ENCODE measurements around the gene FIBCD1.

Gene FIBCD1

GRCh38 chr9:130931508-130932254, 7.4 kb downstream of the FIBCD1 start:
- Histone ChIP-seq H3K36me3 (ENCODE audit: control insufficient read depth in 1 of 2, insufficient read depth in 2 of 2, low read length in 2 of 2) (no peaks in the 10 kb centered on the region), H3K4me1 (ENCODE audit: control insufficient read depth in 1 of 2, insufficient read depth in 2 of 2, low read length in 2 of 2) (peaks cover 0 to 21% of the 10 kb centered on the region in 2 donors), H3K27ac (ENCODE audit: low read length) (no peak overlapping the region), H3K9me3 (ENCODE audit: control insufficient read depth in 1 of 2, low read length in 2 of 2) (no peaks in the 10 kb centered on the region), H3K27me3 (ENCODE audit: low read depth, low read length) (peaks cover 21% of the 10 kb centered on the region), H3K4me3 (ENCODE audit: low read depth in 1 of 2, low read length in 2 of 2) (no peak overlapping the region)

GRCh38 chr9:130930804-130931349, 8.2 kb downstream of the FIBCD1 start:
- no peaks in the 10 kb centered on the region for H3K36me3 ChIP-seq (ENCODE audit: control insufficient read depth in 1 of 2, insufficient read depth in 2 of 2, low read length in 2 of 2)
- no peak overlapping the region for H3K27ac ChIP-seq (ENCODE audit: low read length)
- peaks cover 0 to 21% of the 10 kb centered on the region in 2 donors for H3K4me1 ChIP-seq (ENCODE audit: control insufficient read depth in 1 of 2, insufficient read depth in 2 of 2, low read length in 2 of 2)
- peaks cover 14% of the 10 kb centered on the region for H3K27me3 ChIP-seq (ENCODE audit: low read depth, low read length)
- no peaks in the 10 kb centered on the region for H3K9me3 ChIP-seq (ENCODE audit: control insufficient read depth in 1 of 2, low read length in 2 of 2)
- H3K4me3 ChIP-seq (ENCODE audit: low read depth in 1 of 2, low read length in 2 of 2): no peak overlapping the region

- H3K4me3 ChIP-seq (ENCODE audit: low read depth in 1 of 2, low read length in 2 of 2): no peak overlapping the region
- H3K27ac ChIP-seq (ENCODE audit: low read length): no peak overlapping the region
- H3K27me3 ChIP-seq (ENCODE audit: low read depth, low read length): peaks cover 8% of the 10 kb centered on the region
- no peaks in the 10 kb centered on the region for H3K36me3 ChIP-seq (ENCODE audit: control insufficient read depth in 1 of 2, insufficient read depth in 2 of 2, low read length in 2 of 2)
- H3K4me1 ChIP-seq (ENCODE audit: control insufficient read depth in 1 of 2, insufficient read depth in 2 of 2, low read length in 2 of 2): peaks cover 0 to 21% of the 10 kb centered on the region in 2 donors
- no peaks in the 10 kb centered on the region for H3K9me3 ChIP-seq (ENCODE audit: control insufficient read depth in 1 of 2, low read length in 2 of 2)
Measured at GRCh38 chr9:130930132-130930803, 8.8 kb downstream of the FIBCD1 start.

GRCh38 chr9:130929571-130930038, 9.4 kb downstream of the FIBCD1 start:
- no peaks in the 10 kb centered on the region for H3K9me3 ChIP-seq (ENCODE audit: control insufficient read depth in 1 of 2, low read length in 2 of 2)
- H3K4me1 ChIP-seq (ENCODE audit: control insufficient read depth in 1 of 2, insufficient read depth in 2 of 2, low read length in 2 of 2): peaks cover 0 to 21% of the 10 kb centered on the region in 2 donors
- no peak overlapping the region for H3K4me3 ChIP-seq (ENCODE audit: low read depth in 1 of 2, low read length in 2 of 2)
- peaks cover 1% of the 10 kb centered on the region for H3K27me3 ChIP-seq (ENCODE audit: low read depth, low read length)
- H3K27ac ChIP-seq (ENCODE audit: low read length): no peak overlapping the region
- no peaks in the 10 kb centered on the region for H3K36me3 ChIP-seq (ENCODE audit: control insufficient read depth in 1 of 2, insufficient read depth in 2 of 2, low read length in 2 of 2)

- H3K4me3 ChIP-seq (ENCODE audit: low read depth in 1 of 2, low read length in 2 of 2): no peak overlapping the region
- no peaks in the 10 kb centered on the region for H3K9me3 ChIP-seq (ENCODE audit: control insufficient read depth in 1 of 2, low read length in 2 of 2)
- H3K27ac ChIP-seq (ENCODE audit: low read length): no peak overlapping the region
- H3K27me3 ChIP-seq (ENCODE audit: low read depth, low read length): no peaks in the 10 kb centered on the region
- no peaks in the 10 kb centered on the region for H3K36me3 ChIP-seq (ENCODE audit: control insufficient read depth in 1 of 2, insufficient read depth in 2 of 2, low read length in 2 of 2)
- peaks cover 0 to 19% of the 10 kb centered on the region in 2 donors for H3K4me1 ChIP-seq (ENCODE audit: control insufficient read depth in 1 of 2, insufficient read depth in 2 of 2, low read length in 2 of 2)
Measured at GRCh38 chr9:130927995-130928900, 10.8 kb downstream of the FIBCD1 start.

GRCh38 chr9:130927338-130927737, 11.7 kb downstream of the FIBCD1 start:
- H3K4me1 ChIP-seq (ENCODE audit: control insufficient read depth in 1 of 2, insufficient read depth in 2 of 2, low read length in 2 of 2): peaks cover 0 to 11% of the 10 kb centered on the region in 2 donors
- no peaks in the 10 kb centered on the region for H3K27me3 ChIP-seq (ENCODE audit: low read depth, low read length)
- H3K4me3 ChIP-seq (ENCODE audit: low read depth in 1 of 2, low read length in 2 of 2): no peak overlapping the region
- H3K27ac ChIP-seq (ENCODE audit: low read length): no peak overlapping the region
- no peaks in the 10 kb centered on the region for H3K36me3 ChIP-seq (ENCODE audit: control insufficient read depth in 1 of 2, insufficient read depth in 2 of 2, low read length in 2 of 2)
- H3K9me3 ChIP-seq (ENCODE audit: control insufficient read depth in 1 of 2, low read length in 2 of 2): no peaks in the 10 kb centered on the region

- no peak overlapping the region for H3K4me3 ChIP-seq (ENCODE audit: low read depth in 1 of 2, low read length in 2 of 2)
- no peaks in the 10 kb centered on the region for H3K27me3 ChIP-seq (ENCODE audit: low read depth, low read length)
Measured at GRCh38 chr9:130925050-130925678, 13.9 kb downstream of the FIBCD1 start.

GRCh38 chr9:130924448-130924788, 14.6 kb downstream of the FIBCD1 start:
- peaks cover 0 to 11% of the 10 kb centered on the region in 2 donors for H3K4me1 ChIP-seq (ENCODE audit: control insufficient read depth in 1 of 2, insufficient read depth in 2 of 2, low read length in 2 of 2)
- no peaks in the 10 kb centered on the region for H3K9me3 ChIP-seq (ENCODE audit: control insufficient read depth in 1 of 2, low read length in 2 of 2)
- H3K27me3 ChIP-seq (ENCODE audit: low read depth, low read length): no peaks in the 10 kb centered on the region
- no peak overlapping the region for H3K4me3 ChIP-seq (ENCODE audit: low read depth in 1 of 2, low read length in 2 of 2)
- no peaks in the 10 kb centered on the region for H3K36me3 ChIP-seq (ENCODE audit: control insufficient read depth in 1 of 2, insufficient read depth in 2 of 2, low read length in 2 of 2)
- no peak overlapping the region for H3K27ac ChIP-seq (ENCODE audit: low read length)

More at GRCh38 chr9:130925050-130925678, 13.9 kb downstream of the FIBCD1 start:
- H3K27ac ChIP-seq (ENCODE audit: low read length): no peak overlapping the region
- no peaks in the 10 kb centered on the region for H3K9me3 ChIP-seq (ENCODE audit: control insufficient read depth in 1 of 2, low read length in 2 of 2)
- H3K36me3 ChIP-seq (ENCODE audit: control insufficient read depth in 1 of 2, insufficient read depth in 2 of 2, low read length in 2 of 2): no peaks in the 10 kb centered on the region
- H3K4me1 ChIP-seq (ENCODE audit: control insufficient read depth in 1 of 2, insufficient read depth in 2 of 2, low read length in 2 of 2): peaks cover 0 to 11% of the 10 kb centered on the region in 2 donors

GRCh38 chr9:130923611-130924447, 15.2 kb downstream of the FIBCD1 start:
- Histone ChIP-seq H3K27ac (ENCODE audit: low read length) (no peak overlapping the region), H3K4me1 (ENCODE audit: control insufficient read depth in 1 of 2, insufficient read depth in 2 of 2, low read length in 2 of 2) (peaks cover 0 to 7% of the 10 kb centered on the region in 2 donors), H3K4me3 (ENCODE audit: low read depth in 1 of 2, low read length in 2 of 2) (no peak overlapping the region), H3K36me3 (ENCODE audit: control insufficient read depth in 1 of 2, insufficient read depth in 2 of 2, low read length in 2 of 2) (no peaks in the 10 kb centered on the region), H3K27me3 (ENCODE audit: low read depth, low read length) (no peaks in the 10 kb centered on the region), H3K9me3 (ENCODE audit: control insufficient read depth in 1 of 2, low read length in 2 of 2) (no peaks in the 10 kb centered on the region)
